HTR-8/SVneo (cell line): ENCODE results near the gene PAX7.

Experiments used
- DNase-seq: peaks from one replicate; pipeline ENCODE4 v3.0.0; 2011; ENCODE audit warnings: low spot score, mixed read lengths; ENCODE audit not compliant: insufficient read length
- FAIRE-seq: peaks from 2 replicates; lab custom pipeline; 2011; peaks lifted over from hg19 to GRCh38; lab: Jason Lieb, UNC

The PAX7 gene

GRCh38 chr1:18618546-18619466 is 11.8 kb upstream of the PAX7 start:
- DNase-seq (peak; percentile 57), FAIRE-seq (peak; percentile 63)

DNA sequence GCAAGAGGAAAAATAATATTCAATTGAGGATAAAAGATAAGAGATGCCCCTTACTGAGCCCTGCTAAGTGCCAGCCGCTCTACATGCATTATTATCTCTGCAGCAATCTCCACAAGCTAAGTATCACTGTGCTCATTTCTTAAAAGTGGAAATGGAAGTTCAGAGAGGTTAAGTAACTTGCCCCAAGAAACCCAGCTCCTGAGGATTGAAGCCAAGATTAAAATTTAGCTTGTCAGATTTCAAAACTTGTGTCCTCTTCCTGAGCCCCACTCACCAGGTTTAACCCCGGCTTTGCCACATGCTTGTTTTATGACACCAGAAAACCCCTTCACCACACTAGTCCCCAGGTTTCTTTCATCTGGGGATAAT is 11.2 kb upstream of the PAX7 start:
- no peak for DNase-seq
- no peak for FAIRE-seq

DNA sequence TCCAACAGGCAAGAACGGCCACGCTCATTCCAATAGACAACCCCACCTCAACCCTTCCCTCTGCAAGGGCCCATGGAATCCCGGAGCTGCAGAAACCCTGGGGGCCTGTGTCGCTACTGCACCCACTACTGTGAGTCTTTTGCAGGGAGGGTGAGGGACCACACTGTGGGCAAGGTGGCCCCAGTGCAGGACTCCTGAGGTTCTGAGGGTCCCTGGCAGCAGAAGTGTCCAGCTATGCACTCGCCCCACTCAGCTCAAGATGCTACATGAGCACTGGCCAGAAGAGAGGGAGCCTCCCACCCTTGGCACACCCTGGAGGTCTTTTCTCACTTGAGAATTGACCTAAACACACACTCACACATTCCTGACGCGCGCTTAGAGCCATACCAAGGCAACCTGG is 2.1 kb upstream of the PAX7 start:
- no peak for FAIRE-seq
- no peak for DNase-seq

- DNase-seq = no peak
- no peak for FAIRE-seq
Measured at GRCh38 chr1:18629659-18630510, 761 bp upstream of the PAX7 start.

- no peak for DNase-seq
Measured at GRCh38 chr1:18631496-18632217, 1.0 kb downstream of the PAX7 start.

DNA sequence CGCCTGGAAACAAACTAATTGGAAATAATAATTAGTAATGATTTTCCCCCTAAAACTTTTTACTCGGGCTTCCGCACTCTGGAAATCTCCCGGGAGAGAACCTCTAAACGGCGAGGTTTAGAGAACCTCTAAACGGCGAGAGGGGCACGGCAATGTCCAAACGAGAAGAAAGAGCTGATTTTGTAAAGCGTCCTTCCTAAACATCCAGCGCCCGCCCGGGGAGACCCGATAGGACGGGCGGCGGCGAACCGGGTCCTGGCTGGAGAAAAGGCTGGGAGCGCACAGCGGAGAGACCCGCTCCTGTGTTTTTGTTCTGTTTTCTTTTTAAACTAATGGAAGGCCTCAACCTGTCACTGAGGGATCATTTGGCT is 1.6 kb downstream of the PAX7 start:
- FAIRE-seq (no peak), DNase-seq (no peak)

More at GRCh38 chr1:18631496-18632217, 1.0 kb downstream of the PAX7 start:
- FAIRE-seq = no peak

GRCh38 chr1:18632783-18633421 is 2.3 kb downstream of the PAX7 start:
- no peak for DNase-seq
- no peak for FAIRE-seq

DNA sequence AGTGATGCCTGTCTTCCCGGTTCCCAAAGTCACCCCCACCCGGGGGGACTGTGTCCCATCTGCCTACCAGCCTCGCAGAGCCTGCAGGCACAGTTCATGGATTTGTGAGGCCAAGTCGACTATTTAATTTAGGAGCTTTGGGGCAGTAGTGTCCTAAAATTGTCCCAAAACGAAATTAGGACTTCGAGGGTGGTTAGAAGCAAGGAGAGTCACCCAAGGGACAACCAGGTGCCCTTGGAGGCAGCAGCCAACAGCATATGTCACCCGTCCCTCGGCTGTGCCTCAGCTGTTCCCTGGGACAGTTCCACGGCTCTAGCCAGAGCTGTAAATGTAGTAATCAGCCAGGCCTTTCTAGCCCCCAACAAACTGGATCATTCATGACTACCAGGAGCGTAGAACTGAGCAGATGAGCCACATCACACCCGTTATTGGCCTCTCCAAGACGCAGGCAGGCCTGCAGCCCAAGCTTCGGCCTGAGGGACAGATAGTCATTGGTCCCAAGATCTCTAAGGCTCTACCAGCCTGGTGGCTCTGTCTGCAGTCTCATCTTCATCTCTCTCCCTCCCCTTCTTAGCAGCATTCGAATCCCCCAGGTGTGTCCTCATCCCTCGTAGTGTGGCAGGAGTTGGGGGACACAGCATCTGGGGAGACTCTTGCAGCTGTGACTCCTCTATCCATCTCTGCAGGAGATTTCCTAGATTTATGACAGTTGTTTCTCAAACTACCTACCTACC is 2.9 kb downstream of the PAX7 start:
- FAIRE-seq = no peak
- DNase-seq = no peak

DNA sequence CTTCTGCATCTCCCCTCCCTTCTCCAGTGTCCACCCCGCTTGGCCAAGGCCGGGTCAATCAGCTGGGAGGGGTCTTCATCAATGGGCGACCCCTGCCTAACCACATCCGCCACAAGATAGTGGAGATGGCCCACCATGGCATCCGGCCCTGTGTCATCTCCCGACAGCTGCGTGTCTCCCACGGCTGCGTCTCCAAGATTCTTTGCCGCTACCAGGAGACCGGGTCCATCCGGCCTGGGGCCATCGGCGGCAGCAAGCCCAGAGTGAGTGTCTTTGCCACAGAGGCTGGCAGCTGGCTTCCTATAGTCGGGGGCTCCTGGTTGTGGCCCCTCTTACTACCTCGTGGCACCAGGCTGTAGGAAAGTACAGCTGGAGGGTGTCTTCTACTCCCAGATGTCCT is 3.6 kb downstream of the PAX7 start:
- no peak for DNase-seq
- no peak for FAIRE-seq

GRCh38 chr1:18635070-18635577 is 4.5 kb downstream of the PAX7 start:
- FAIRE-seq (no peak), DNase-seq (no peak)

GRCh38 chr1:18635891-18636595 is 5.4 kb downstream of the PAX7 start:
- FAIRE-seq (no peak), DNase-seq (no peak)

DNA sequence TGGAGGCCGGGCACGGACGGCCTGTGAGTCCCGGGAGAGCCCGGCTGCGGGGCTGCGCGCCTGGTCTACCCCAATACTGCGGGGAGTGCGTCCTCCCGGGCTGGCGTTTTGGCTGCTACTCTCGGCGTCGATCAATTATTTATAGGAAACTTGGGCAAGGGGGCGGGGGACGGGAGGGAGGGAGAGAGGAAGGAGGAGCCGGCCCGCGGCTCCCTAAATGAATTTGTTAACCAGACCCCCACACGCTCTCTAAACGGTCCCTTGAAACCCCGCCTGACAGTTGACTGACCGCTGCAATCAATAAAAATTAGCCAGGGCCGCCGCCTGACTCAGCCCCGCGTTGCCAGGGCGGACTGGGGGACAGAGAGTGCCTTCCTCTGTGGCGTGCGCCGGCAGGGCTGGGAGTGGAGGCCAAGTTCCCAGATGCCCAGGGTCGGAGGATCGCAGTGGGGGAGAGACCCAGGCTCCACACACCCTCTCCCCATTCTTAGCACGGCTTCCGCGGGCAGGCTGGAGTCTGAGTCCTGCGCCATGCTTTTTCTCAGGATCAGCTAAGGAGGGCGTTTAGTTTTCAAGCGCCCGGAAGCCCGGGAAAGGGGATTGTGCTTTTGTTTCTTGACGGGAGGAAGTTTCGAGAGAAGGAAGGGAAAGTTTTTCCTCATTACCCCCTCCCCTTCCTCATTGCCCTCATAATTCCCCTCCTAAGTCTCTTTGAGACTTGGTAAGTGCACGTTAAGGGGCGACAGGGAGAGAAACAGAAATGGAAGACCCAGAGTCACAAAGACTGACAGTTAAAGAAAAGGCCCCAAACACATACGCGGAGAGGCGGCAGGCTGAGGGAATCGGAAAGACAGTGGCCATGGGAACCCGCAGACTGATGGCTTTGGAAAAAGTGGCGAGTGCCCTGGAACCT is 6.2 kb downstream of the PAX7 start:
- no peak for FAIRE-seq
- DNase-seq = no peak

DNA sequence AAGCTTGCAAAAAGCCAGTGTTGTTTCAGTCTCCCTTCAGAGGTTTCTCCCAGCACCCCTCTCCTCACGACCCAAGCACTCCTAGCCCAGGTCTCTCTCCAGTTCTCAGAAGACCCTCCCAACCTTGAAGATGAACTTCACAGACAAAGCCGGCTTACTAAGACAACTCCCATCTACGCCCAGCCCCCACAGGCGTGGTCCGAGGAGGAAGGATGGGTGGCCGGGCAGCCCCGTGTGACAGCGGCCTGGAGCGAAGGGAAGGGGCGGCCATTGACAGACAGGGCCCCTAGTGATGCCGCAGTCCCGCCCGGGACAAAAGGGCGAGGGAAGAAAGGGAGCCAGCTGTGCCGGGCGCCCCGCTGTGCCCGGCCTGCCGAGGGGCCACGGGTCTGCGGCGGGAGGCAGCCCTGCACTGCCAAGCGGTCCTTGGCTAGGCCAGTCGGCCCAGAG is 6.9 kb downstream of the PAX7 start:
- no peak for FAIRE-seq
- DNase-seq = no peak

DNA sequence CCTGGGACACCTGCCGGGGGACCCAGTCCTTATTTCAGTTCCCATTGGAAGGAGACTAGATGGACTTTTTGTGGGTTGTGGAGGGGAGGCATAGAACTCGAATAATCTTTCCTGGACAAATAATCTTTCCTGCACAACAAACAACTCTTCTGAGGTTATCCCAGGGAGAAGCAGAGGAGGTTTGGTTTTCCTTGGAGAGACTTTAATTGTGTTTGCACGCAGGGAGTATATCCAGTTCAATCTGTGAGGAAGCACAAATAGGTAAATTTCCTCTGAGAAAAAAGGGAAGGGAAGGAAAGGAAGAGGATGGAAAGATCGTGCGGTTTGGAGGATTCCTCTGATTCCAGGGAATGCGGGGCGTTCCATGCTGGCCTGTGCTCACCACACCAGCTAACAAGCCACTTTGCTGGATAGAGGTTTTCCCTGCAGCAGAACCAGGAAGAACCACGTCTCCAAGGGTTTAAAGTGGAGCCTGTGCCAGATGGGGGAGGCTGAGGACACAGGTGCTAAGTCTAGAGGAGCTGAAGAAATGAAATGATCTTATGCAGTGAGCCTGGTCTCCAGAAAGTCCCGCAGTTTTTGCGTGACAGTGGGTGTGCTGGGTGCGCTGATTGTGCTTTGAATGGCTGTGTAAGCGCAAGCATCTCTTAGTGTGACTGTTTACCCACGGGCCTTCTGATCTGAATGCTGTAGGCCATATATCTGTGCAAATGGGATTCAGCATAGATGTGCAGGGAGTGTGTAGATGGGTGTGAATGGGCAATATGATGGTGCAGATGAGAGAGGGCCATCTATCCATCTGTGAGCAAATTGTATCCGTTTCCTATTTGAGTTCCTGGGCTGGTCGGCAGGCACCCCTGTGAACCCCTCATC is 7.6 kb downstream of the PAX7 start:
- DNase-seq (no peak), FAIRE-seq (no peak)

- DNase-seq (no peak), FAIRE-seq (no peak)
Measured at GRCh38 chr1:18638835-18639364, 8.3 kb downstream of the PAX7 start.

GRCh38 chr1:18639368-18640055 is 8.9 kb downstream of the PAX7 start:
- FAIRE-seq (no peak), DNase-seq (no peak)
